PC-3 (cell line): Measurements from ENCODE around the gene LAMA2. TPM values are rescaled to one million over a fixed set of nuclear protein-coding genes. Genes with fewer than 3 reads are reported as not detected.

Source experiments
- ATAC-seq: fragments of 200-7000 bp; cut with Tn5 transposase; 2 replicates; pipeline ENCODE4 v1.9.1; 2020; ENCODE audit warnings: mild to moderate bottlenecking, moderate library complexity
- BruUV-seq: library from RNA; stranded (reverse); fragments of 400-500 nt; replicated peaks from 2 replicates; lab custom pipeline; 2021; lab: Mats Ljungman, UMichigan
- CTCF ChIA-PET: fragments of 300-600 bp; sonication (Branson Sonifier 250); formaldehyde crosslinking; loops from one replicate; lab custom pipeline; 2022; ENCODE audit warnings: antibody characterized with exemption; lab: Charles Lee
- POLR2A ChIA-PET: fragments of 300-600 bp; sonication (Branson Sonifier 250); formaldehyde crosslinking; loops from one replicate; lab custom pipeline; 2022; ENCODE audit warnings: antibody characterized with exemption; ENCODE audit not compliant: unreplicated experiment; lab: Charles Lee
- DNase-seq: peaks from one replicate; pipeline ENCODE4 v3.0.0-alpha.2; 2015
- H2AFZ ChIP-seq: fragments of 300-600 bp; sonication (generic); 2 replicates; pipeline ENCODE4 v1.6.0; 2016; ENCODE audit warnings: antibody characterized with exemption, low read length
- H3F3A ChIP-seq: fragments of 300-600 bp; sonication (generic); one replicate; pipeline ENCODE4 v1.6.0; 2017; ENCODE audit warnings: antibody characterized with exemption, low read length, control low read depth, mild to moderate bottlenecking; ENCODE audit not compliant: unreplicated experiment
- H3K27ac ChIP-seq: fragments of 300-600 bp; sonication (generic); 2 replicates; pipeline ENCODE4 v1.5.1; 2016; ENCODE audit warnings: mild to moderate bottlenecking, low read length
- H3K27me3 ChIP-seq: fragments of 300-600 bp; sonication (generic); 2 replicates; pipeline ENCODE4 v1.6.1; 2016; ENCODE audit warnings: low read length, mixed read lengths
- H3K36me3 ChIP-seq: fragments of 300-600 bp; sonication (generic); 2 replicates; pipeline ENCODE4 v1.6.1; 2016; ENCODE audit warnings: low read depth, mixed run types, low read length, mixed read lengths
- H3K4me1 ChIP-seq: fragments of 300-600 bp; sonication (generic); 2 replicates; pipeline ENCODE4 v1.5.1; 2016; ENCODE audit warnings: low read length; ENCODE audit not compliant: insufficient read depth
- H3K4me2 ChIP-seq: fragments of 300-600 bp; sonication (generic); 2 replicates; pipeline ENCODE4 v1.6.0; 2016; ENCODE audit warnings: low read length
- H3K4me3 ChIP-seq: fragments of 300-600 bp; sonication (generic); 2 replicates; pipeline ENCODE4 v1.5.1; 2016; ENCODE audit warnings: mild to moderate bottlenecking, low read length, mixed read lengths
- H3K79me2 ChIP-seq: fragments of 300-600 bp; sonication (generic); 2 replicates; pipeline ENCODE4 v1.6.1; 2017; ENCODE audit warnings: low read length, mixed read lengths
- H3K9ac ChIP-seq: fragments of 300-600 bp; sonication (generic); 2 replicates; pipeline ENCODE4 v1.6.0; 2016; ENCODE audit warnings: mild to moderate bottlenecking, low read length
- H3K9me2 ChIP-seq: fragments of 300-600 bp; sonication (generic); replicated peaks from 2 replicates; pipeline ENCODE4 v1.6.1; 2016; ENCODE audit warnings: mixed run types, low read length, mixed read lengths
- H3K9me3 ChIP-seq: fragments of 300-600 bp; sonication (generic); 2 replicates; pipeline ENCODE4 v1.6.1; 2016; ENCODE audit warnings: low read length, mixed read lengths
- H4K20me1 ChIP-seq: fragments of 300-600 bp; sonication (generic); 2 replicates; pipeline ENCODE4 v1.6.1; 2016; ENCODE audit warnings: low read length, mixed read lengths
- EZH2 ChIP-seq: fragments of 300-600 bp; sonication (generic); IDR thresholded peaks from one replicate; pipeline ENCODE4 v1.6.1; 2017; ENCODE audit warnings: antibody characterized with exemption, mild to moderate bottlenecking, low read length; ENCODE audit not compliant: unreplicated experiment
- EZH2phosphoT487 ChIP-seq: fragments of 300-600 bp; sonication (generic); IDR thresholded peaks from 2 replicates; pipeline ENCODE4 v1.6.1; 2018; ENCODE audit warnings: mild to moderate bottlenecking, antibody characterized with exemption, low read length, borderline replicate concordance
- intact Hi-C: fragments of 100-400 bp; cut with micrococcal nuclease; formaldehyde crosslinking; loops from 2 replicates; pipeline ENCODE4 v1.9.0; 2023
- total RNA-seq: library from RNA; depleted of rRNA; stranded (reverse); fragments of >200 nt; gene quantifications from 2 replicates; pipeline ENCODE4 v1.2.3, GENCODE V29; 2014
- TF ChIP-seq, protein P1 (sequence below): fragments of 300-600 bp; sonication (generic); conservative IDR thresholded peaks from 2 replicates; pipeline ENCODE4 v1.5.1; 2017; ENCODE audit warnings: antibody characterized with exemption, low read depth, mild to moderate bottlenecking, low read length

Gene LAMA2
- total RNA-seq, 1 experiment from 2014 or later: 0.22 TPM

DNA sequence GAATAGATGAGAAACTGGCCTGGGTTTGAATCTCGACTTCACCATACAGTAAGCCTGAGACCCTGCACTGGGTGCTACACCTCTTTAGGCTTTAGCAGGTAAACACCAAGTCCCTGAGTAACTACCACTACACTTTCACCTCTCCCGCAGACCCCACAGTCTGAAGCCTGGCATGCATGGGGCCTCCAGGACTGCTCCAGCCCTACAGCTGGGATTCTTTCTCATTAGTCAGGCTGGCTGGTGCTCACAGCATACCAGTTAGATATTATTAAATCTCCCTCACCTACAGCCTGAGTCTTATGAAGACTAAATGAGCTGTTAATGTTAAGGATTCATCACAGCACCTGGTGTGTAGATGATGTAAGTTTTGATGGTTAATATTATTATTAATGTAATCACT is 438.4 kb downstream of the LAMA2 start:
- intact Hi-C loops: no loop called here
- Histone ChIP-seq H3K4me3 (no peak overlapping the region), H2AFZ (no peak overlapping the region), H3K27me3 (no peaks in the 10 kb centered on the region), H3K4me1 (peaks cover 27% of the 10 kb centered on the region), H3K36me3 (no peaks in the 10 kb centered on the region), H4K20me1 (no peaks in the 10 kb centered on the region), H3F3A (no peaks in the 10 kb centered on the region), H3K9me2 (no peaks in the 10 kb centered on the region), H3K79me2 (no peaks in the 10 kb centered on the region), H3K9ac (no peak overlapping the region), H3K4me2 (no peak overlapping the region), H3K27ac (no peak overlapping the region), H3K9me3 (no peaks in the 10 kb centered on the region)
- POLR2A ChIA-PET: no interaction called here
- DNase-seq (no peak), ATAC-seq (no peak; the same call in 1 of the 2 replicates)
- no peak for TF ChIP-seq EZH2
- TF ChIP-seq, protein P1, sequence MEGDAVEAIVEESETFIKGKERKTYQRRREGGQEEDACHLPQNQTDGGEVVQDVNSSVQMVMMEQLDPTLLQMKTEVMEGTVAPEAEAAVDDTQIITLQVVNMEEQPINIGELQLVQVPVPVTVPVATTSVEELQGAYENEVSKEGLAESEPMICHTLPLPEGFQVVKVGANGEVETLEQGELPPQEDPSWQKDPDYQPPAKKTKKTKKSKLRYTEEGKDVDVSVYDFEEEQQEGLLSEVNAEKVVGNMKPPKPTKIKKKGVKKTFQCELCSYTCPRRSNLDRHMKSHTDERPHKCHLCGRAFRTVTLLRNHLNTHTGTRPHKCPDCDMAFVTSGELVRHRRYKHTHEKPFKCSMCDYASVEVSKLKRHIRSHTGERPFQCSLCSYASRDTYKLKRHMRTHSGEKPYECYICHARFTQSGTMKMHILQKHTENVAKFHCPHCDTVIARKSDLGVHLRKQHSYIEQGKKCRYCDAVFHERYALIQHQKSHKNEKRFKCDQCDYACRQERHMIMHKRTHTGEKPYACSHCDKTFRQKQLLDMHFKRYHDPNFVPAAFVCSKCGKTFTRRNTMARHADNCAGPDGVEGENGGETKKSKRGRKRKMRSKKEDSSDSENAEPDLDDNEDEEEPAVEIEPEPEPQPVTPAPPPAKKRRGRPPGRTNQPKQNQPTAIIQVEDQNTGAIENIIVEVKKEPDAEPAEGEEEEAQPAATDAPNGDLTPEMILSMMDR: no peak
- no peak for TF ChIP-seq EZH2phosphoT487
- no TSS peak for BruUV-seq
- CTCF ChIA-PET: no interaction called here

DNA sequence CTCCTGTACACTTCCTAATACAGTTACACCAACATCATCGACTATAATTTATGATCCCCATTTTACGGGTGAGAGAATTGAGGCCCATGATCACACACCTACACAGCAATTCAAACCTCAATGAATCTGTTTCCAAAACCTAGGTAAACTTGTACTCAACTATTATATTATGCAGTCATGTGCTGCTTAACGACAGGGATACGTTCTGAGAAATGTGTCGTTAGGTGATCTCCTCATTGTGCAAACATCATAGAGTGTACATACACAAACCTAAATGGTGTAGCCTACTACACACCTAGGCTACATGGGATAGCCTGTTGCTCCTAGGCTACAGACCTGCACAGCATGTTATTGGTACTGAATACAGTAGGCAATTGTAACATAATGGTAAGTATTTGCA is 441.4 kb downstream of the LAMA2 start:
- Histone ChIP-seq H3K4me3 (no peak overlapping the region), H4K20me1 (no peaks in the 10 kb centered on the region), H3K9me3 (no peaks in the 10 kb centered on the region), H2AFZ (no peak overlapping the region), H3K9ac (no peak overlapping the region), H3K36me3 (no peaks in the 10 kb centered on the region), H3F3A (no peaks in the 10 kb centered on the region), H3K4me2 (no peak overlapping the region), H3K4me1 (peaks cover 12% of the 10 kb centered on the region), H3K27me3 (no peaks in the 10 kb centered on the region), H3K9me2 (no peaks in the 10 kb centered on the region), H3K79me2 (no peaks in the 10 kb centered on the region), H3K27ac (no peak overlapping the region)
- TF ChIP-seq, protein P1: no peak
- TF ChIP-seq EZH2phosphoT487 (no peak), EZH2 (no peak)
- ATAC-seq (no peak), DNase-seq (no peak)
- CTCF ChIA-PET: no interaction called here
- POLR2A ChIA-PET: no interaction called here
- BruUV-seq: no TSS peak
- intact Hi-C loops: no loop called here

DNA sequence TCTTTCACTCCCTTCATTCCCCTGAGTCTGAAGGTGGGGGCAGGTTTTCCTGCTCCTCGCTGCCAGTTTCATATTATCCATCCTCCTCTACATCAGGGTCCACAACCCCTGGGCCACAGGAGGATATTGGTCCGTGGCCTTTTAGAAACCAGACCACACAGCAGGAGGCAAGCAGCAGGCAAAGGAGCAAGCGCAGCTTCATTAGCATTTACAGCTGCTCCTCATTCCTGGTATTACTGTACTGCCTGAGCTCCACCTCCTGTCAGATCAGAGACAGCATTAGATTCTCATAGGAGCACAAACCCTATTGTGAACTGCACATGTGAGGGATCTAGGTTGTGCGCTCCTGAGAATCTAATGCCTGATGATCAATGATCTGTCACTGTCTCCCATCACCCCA is 446.7 kb downstream of the LAMA2 start:
- no TSS peak for BruUV-seq
- H2AFZ ChIP-seq: no peak overlapping the region
- no peaks in the 10 kb centered on the region for H3F3A ChIP-seq
- no peaks in the 10 kb centered on the region for H3K9me3 ChIP-seq
- intact Hi-C loops: no loop called here
- no peaks in the 10 kb centered on the region for H3K36me3 ChIP-seq
- no peak for TF ChIP-seq EZH2phosphoT487
- TF ChIP-seq, protein P1: no peak
- TF ChIP-seq EZH2: no peak
- CTCF ChIA-PET: interaction anchor here (0.7 kb wide), 1 partner anchor 36 kb away, joined by 3 read pairs; no protein-coding TSS in a partner anchor
- DNase-seq (no peak), ATAC-seq (no peak)
- no peaks in the 10 kb centered on the region for H4K20me1 ChIP-seq
- H3K9me2 ChIP-seq: no peaks in the 10 kb centered on the region
- no peak overlapping the region for H3K4me2 ChIP-seq
- no peak overlapping the region for H3K4me3 ChIP-seq
- peaks cover 9% of the 10 kb centered on the region; the same call in 1 of the 2 replicates for H3K4me1 ChIP-seq
- H3K27ac ChIP-seq: no peak overlapping the region
- H3K79me2 ChIP-seq: no peaks in the 10 kb centered on the region
- H3K27me3 ChIP-seq: no peaks in the 10 kb centered on the region
- H3K9ac ChIP-seq: no peak overlapping the region
- POLR2A ChIA-PET: no interaction called here
